ENCODE measurements around the gene AGK.

The AGK gene

DNA sequence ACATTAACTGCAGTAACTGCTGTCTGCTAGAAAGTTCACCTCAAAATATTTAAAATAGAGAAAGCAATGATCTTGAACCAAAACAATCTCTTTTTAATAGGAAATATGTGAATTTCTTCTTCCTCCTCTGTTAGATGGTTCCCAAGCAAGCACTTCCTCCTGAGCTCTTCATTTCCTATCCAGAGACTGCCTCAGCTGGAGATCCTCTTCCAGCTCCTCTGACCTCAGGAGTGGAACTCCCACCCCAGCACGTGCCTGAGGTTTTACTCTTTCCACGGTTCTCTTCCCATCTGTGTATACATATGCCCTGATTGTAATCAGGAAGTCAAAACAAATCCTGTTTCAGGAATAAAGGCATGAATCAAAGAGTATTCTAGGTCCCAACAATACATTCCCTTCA is 145.1 kb downstream of the AGK start:
- Histone ChIP-seq H3K9me3 (ENCODE audit: control insufficient read depth, insufficient read depth, low read length) (no peaks in the 10 kb centered on the region), H3K27ac (ENCODE audit: low read depth, low read length) (no peak overlapping the region)

DNA sequence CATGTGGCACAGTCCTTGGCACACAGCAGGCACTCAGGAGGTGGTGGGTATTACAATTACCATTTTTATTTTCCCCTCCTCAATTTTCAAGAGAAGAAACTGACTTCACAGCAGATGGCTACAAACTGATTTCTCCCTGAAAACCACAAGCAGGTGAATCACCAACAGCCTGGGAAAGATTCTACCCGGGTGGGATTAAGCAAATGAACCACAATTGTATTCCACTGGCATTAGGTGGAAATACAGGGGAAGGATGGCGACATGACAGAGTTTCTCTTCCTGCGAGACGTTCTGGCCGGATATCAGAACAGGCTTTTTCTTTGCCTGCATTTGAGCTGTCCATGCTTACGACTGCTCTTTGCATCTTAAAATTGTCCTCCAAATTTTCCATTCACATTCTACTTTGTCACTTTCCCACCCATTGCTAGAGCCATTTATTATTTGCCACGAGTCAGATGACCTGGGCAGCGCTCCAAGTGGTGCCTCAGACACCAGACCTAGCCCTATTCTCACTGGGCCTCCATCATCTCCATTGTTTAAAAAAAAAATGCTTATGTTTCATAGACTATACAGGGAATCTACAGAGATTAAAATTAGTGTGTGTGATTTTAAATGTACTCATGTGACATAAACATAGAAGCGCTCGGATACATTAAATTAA is 146.1 kb downstream of the AGK start:
- Histone ChIP-seq H3K27ac (ENCODE audit: low read depth, low read length) (no peak overlapping the region), H3K9me3 (ENCODE audit: control insufficient read depth, insufficient read depth, low read length) (no peaks in the 10 kb centered on the region), H3K9ac (ENCODE audit: low read depth, low read length) (no peak overlapping the region), H3K36me3 (ENCODE audit: control insufficient read depth, insufficient read depth, low read length) (no peaks in the 10 kb centered on the region), H3K4me1 (ENCODE audit: control insufficient read depth, insufficient read depth, low read length) (peaks cover 28% of the 10 kb centered on the region), H3K4me3 (ENCODE audit: low read depth, low read length) (no peak overlapping the region), H3K27me3 (ENCODE audit: control insufficient read depth, insufficient read depth, low read length) (peaks cover 2% of the 10 kb centered on the region)

More for the DNA sequence above, 145.1 kb downstream of the AGK start:
- no peak overlapping the region for H3K4me3 ChIP-seq (ENCODE audit: low read depth, low read length)
- H3K27me3 ChIP-seq (ENCODE audit: control insufficient read depth, insufficient read depth, low read length) = no peaks in the 10 kb centered on the region
- H3K4me1 ChIP-seq (ENCODE audit: control insufficient read depth, insufficient read depth, low read length) = peaks cover 34% of the 10 kb centered on the region
- no peaks in the 10 kb centered on the region for H3K36me3 ChIP-seq (ENCODE audit: control insufficient read depth, insufficient read depth, low read length)
- no peak overlapping the region for H3K9ac ChIP-seq (ENCODE audit: low read depth, low read length)

DNA sequence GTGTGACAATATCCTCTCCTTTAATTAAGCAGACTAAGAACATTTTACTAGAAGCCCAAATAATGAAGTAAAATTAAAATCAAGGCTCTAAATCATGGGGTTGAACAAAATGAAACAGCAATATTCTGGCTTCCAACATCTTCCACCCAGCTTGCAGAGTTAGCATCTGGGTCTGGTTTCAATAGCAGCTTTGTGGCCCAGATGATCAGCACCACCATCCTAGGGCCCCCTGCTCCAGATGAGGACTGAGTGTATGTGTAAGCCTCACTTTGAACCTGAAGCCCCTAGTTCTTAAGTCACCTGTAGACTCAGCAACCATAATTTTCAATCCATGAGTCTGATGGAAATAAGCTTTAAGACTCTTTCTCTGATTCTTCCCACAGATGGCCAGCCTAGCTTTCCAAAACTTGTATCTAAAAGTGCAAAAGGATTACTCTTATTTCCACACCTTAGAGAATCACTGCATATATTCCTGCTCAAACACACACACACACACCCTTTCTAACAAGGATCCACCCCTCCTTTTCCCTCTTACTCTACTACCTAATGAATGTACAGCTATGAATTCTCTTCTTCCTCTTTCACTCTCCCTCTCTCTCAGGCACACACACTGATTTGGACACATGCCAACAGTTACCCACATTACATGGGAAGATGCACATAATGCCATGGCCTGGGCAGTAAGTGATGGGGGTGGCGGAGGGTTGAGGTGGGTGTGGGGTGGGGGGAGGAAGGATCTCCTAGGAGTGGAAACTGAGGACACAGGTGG is 147.2 kb downstream of the AGK start:
- no peak overlapping the region for H3K4me3 ChIP-seq (ENCODE audit: low read depth, low read length)
- H3K27me3 ChIP-seq (ENCODE audit: control insufficient read depth, insufficient read depth, low read length) = peaks cover 13% of the 10 kb centered on the region
- peaks cover 28% of the 10 kb centered on the region for H3K4me1 ChIP-seq (ENCODE audit: control insufficient read depth, insufficient read depth, low read length)
- H3K9ac ChIP-seq (ENCODE audit: low read depth, low read length) = no peak overlapping the region
- no peaks in the 10 kb centered on the region for H3K36me3 ChIP-seq (ENCODE audit: control insufficient read depth, insufficient read depth, low read length)
- H3K27ac ChIP-seq (ENCODE audit: low read depth, low read length) = no peak overlapping the region
- H3K9me3 ChIP-seq (ENCODE audit: control insufficient read depth, insufficient read depth, low read length) = no peaks in the 10 kb centered on the region

DNA sequence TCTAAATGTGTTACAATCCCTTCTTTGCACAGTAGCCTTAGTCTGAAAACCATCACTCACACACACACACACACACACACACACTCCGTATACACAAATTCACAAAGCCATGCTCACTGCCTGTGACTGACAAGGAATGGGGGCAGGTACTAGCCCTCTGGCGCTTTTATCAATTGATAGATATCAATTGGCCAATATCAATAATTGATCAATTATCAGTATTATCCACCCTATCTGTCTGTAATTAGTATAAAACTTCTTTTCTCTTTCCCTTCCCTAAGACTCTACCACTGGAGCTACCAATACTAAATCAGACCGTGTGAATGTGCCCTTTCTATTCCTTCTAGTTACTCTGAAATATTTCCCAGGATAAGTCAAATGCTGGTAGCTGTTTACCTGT is 148.7 kb downstream of the AGK start:
- H3K36me3 ChIP-seq (ENCODE audit: control insufficient read depth, insufficient read depth, low read length) = no peaks in the 10 kb centered on the region
- no peaks in the 10 kb centered on the region for H3K9me3 ChIP-seq (ENCODE audit: control insufficient read depth, insufficient read depth, low read length)
- H3K9ac ChIP-seq (ENCODE audit: low read depth, low read length) = no peak overlapping the region
- H3K27me3 ChIP-seq (ENCODE audit: control insufficient read depth, insufficient read depth, low read length) = peaks cover 16% of the 10 kb centered on the region
- no peak overlapping the region for H3K27ac ChIP-seq (ENCODE audit: low read depth, low read length)
- no peak overlapping the region for H3K4me3 ChIP-seq (ENCODE audit: low read depth, low read length)
- peaks cover 35% of the 10 kb centered on the region for H3K4me1 ChIP-seq (ENCODE audit: control insufficient read depth, insufficient read depth, low read length)

DNA sequence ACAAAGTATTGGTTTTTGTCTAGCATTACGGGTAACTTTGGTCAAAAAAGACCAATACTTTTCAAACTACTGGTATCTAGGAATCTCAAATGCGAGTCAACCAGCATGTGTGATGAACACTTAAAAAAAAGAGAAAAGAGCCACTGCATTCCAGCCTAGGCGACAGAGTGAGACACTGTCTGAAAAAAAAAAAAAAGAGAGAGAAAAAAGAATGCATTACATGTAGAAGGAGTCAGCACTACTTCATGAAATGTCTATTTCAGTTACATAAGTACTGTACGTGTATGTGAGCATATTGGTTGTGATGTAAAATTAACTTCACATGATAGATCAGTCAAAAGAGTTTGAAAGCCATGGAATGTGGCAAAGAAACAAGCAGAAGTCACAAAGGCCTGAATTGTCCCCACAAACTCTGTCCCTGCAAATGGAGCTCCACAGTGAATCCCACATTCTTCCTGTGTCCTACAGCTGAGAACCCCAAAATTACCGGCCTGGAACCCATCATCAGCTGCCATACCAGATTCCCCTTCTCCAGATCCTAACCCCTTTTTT is 149.2 kb downstream of the AGK start:
- Histone ChIP-seq H3K36me3 (ENCODE audit: control insufficient read depth, insufficient read depth, low read length) (no peaks in the 10 kb centered on the region), H3K27me3 (ENCODE audit: control insufficient read depth, insufficient read depth, low read length) (peaks cover 16% of the 10 kb centered on the region), H3K27ac (ENCODE audit: low read depth, low read length) (no peak overlapping the region), H3K4me1 (ENCODE audit: control insufficient read depth, insufficient read depth, low read length) (peaks cover 33% of the 10 kb centered on the region), H3K9me3 (ENCODE audit: control insufficient read depth, insufficient read depth, low read length) (no peaks in the 10 kb centered on the region), H3K9ac (ENCODE audit: low read depth, low read length) (no peak overlapping the region), H3K4me3 (ENCODE audit: low read depth, low read length) (peak overlapping the region; percentile 74)

DNA sequence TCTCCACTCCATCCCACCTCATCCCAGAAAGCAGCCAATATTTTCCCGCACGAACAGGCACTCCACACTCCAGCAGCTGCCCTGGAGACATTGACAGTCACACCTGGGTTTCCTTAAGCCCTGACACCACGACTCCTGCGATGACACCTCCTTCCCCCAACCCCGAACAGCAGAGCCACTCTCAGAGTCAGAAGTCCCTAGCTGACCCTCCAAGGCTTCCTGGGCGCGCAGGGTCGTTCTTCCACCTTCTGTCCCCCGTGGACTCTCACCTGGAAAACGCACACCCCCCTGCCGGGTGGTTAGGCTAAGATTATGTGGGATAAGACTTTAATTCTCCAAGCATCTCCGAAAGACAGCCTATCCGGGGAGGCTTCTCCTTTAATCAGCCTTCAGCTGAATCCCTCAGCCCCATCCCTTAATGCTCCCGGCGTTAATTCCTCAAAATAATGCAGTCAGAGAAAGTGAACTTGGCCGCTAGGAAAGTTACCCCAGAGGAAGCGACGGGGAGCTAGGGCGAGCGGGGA is 149.7 kb downstream of the AGK start:
- H3K4me1 ChIP-seq (ENCODE audit: control insufficient read depth, insufficient read depth, low read length) = peaks cover 31% of the 10 kb centered on the region
- H3K9me3 ChIP-seq (ENCODE audit: control insufficient read depth, insufficient read depth, low read length) = no peaks in the 10 kb centered on the region
- H3K36me3 ChIP-seq (ENCODE audit: control insufficient read depth, insufficient read depth, low read length) = no peaks in the 10 kb centered on the region
- H3K4me3 ChIP-seq (ENCODE audit: low read depth, low read length) = peak overlapping the region; percentile 74
- no peak overlapping the region for H3K9ac ChIP-seq (ENCODE audit: low read depth, low read length)
- peaks cover 16% of the 10 kb centered on the region for H3K27me3 ChIP-seq (ENCODE audit: control insufficient read depth, insufficient read depth, low read length)
- H3K27ac ChIP-seq (ENCODE audit: low read depth, low read length) = no peak overlapping the region

DNA sequence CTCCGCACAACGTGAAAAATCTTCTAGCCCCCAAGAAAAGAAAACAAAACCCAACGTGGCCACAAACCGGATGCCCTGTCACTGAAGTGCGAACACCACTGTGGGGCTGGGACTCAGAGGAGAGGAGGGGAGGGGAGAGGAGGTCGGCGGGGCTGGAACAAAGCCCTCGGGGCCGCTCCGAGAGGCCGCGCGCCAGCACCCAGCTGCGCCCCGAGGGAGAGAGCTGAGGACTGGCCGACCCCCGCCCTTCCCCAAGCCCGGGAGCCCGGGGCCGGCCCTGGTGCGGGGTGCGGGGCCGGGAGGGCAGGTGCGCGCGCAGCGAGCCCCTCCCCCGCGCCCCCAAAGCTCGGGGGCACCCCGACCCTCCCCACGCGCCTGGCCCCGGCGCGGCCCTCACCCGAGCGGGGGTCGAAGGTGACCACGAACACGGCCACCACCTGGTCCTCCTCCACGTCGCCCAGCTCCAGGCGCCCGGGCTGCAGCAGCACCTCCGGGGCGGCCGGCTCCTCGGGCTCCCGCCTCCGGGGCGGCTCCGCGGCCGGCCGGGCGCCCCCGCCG is 150.4 kb downstream of the AGK start:
- no peaks in the 10 kb centered on the region for H3K9me3 ChIP-seq (ENCODE audit: control insufficient read depth, insufficient read depth, low read length)
- H3K4me3 ChIP-seq (ENCODE audit: low read depth, low read length) = peak overlapping the region; percentile 81
- peaks cover 31% of the 10 kb centered on the region for H3K4me1 ChIP-seq (ENCODE audit: control insufficient read depth, insufficient read depth, low read length)
- H3K27me3 ChIP-seq (ENCODE audit: control insufficient read depth, insufficient read depth, low read length) = peaks cover 16% of the 10 kb centered on the region
- H3K36me3 ChIP-seq (ENCODE audit: control insufficient read depth, insufficient read depth, low read length) = no peaks in the 10 kb centered on the region
- peak overlapping the region; percentile 51 for H3K27ac ChIP-seq (ENCODE audit: low read depth, low read length)
- no peak overlapping the region for H3K9ac ChIP-seq (ENCODE audit: low read depth, low read length)

DNA sequence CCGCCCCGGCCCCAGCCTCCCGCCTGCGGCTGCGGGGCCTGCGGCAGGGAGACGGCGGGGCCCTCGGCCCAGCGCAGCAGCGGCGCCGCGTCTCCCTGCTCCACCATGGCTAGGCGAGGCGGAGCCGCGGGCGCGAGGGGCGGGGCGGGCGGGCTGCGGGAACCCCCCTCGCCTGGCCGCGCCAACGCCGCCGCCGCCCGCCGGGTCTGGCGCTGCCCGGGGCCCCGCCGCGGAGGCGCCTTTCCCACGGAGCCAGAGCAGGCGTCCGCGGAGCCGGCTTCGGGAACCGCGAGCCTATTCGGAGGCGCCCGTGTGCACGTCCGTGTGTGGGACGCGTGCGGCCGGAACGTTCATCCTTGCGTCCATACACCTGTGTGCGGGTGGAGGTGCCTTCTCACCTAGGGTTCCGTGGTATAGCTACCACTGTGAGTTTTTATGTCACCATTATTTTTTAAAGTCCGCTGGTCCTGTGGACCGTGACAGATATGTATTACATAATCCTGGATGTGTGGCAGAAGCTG is 150.9 kb downstream of the AGK start, which contains the start of gene DENND11:
TSS of gene DENND11 (minus strand) at position 120 of the 521 bp plus-strand sequence. CDS start at position 107, 13 bp downstream.
- H3K36me3 ChIP-seq (ENCODE audit: control insufficient read depth, insufficient read depth, low read length) = no peaks in the 10 kb centered on the region
- peaks cover 26% of the 10 kb centered on the region for H3K4me1 ChIP-seq (ENCODE audit: control insufficient read depth, insufficient read depth, low read length)
- H3K4me3 ChIP-seq (ENCODE audit: low read depth, low read length) = peak within 1 kb of the TSS; percentile 81

DNA sequence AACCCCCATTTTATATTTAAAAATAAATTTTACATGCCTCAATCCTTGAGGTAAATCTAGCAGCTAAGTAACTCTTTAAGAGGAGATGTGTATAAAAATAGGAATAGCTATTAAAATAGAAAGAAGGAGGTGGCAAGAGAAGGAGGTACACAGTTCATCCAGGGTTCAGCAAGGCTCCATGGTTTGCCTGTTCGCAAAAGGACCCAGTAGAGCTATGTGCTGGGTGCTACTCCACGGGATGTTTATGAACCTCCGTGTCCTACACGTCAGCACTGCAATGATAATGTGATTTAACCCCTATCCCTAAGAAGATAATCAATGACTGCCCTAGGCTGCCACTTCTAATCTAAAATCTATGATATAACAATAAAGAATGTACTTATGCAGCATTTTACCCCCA is 151.7 kb downstream of the AGK start:
- peaks cover 18% of the 10 kb centered on the region for H3K4me1 ChIP-seq (ENCODE audit: control insufficient read depth, insufficient read depth, low read length)

More for the DNA sequence above, 150.9 kb downstream of the AGK start, which contains the start of gene DENND11:
- H3K9me3 ChIP-seq (ENCODE audit: control insufficient read depth, insufficient read depth, low read length) = no peaks in the 10 kb centered on the region
- peak within 1 kb of the TSS; percentile 51 for H3K27ac ChIP-seq (ENCODE audit: low read depth, low read length)
- peaks cover 16% of the 10 kb centered on the region for H3K27me3 ChIP-seq (ENCODE audit: control insufficient read depth, insufficient read depth, low read length)
- peak within 1 kb of the TSS; percentile 48 for H3K9ac ChIP-seq (ENCODE audit: low read depth, low read length)

DNA sequence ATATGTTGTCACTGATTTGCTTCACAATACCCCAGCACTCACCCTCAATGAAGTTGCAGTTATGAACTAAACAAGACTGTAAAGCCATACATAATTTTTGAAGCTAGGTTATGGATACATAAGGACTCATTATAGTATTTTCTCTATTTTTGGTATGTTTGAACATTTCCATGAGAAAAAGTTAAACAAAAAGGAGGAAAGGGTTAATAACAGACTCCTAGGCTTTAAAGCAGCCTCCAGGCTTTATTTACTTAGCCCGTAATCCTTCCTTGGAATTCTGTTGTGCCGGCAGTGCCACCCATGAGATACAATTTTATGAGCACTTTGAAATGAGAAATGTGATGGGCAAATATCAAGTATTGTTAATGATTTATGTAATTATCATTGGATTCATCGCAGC is 152.9 kb downstream of the AGK start:
- Histone ChIP-seq H3K9ac (ENCODE audit: low read depth, low read length) (no peak overlapping the region), H3K27ac (ENCODE audit: low read depth, low read length) (no peak overlapping the region), H3K27me3 (ENCODE audit: control insufficient read depth, insufficient read depth, low read length) (peaks cover 16% of the 10 kb centered on the region), H3K4me3 (ENCODE audit: low read depth, low read length) (no peak overlapping the region), H3K9me3 (ENCODE audit: control insufficient read depth, insufficient read depth, low read length) (no peaks in the 10 kb centered on the region), H3K36me3 (ENCODE audit: control insufficient read depth, insufficient read depth, low read length) (no peaks in the 10 kb centered on the region), H3K4me1 (ENCODE audit: control insufficient read depth, insufficient read depth, low read length) (peaks cover 12% of the 10 kb centered on the region)

More for the DNA sequence above, 151.7 kb downstream of the AGK start:
- H3K9ac ChIP-seq (ENCODE audit: low read depth, low read length) = no peak overlapping the region
- H3K27ac ChIP-seq (ENCODE audit: low read depth, low read length) = no peak overlapping the region
- no peaks in the 10 kb centered on the region for H3K9me3 ChIP-seq (ENCODE audit: control insufficient read depth, insufficient read depth, low read length)
- no peaks in the 10 kb centered on the region for H3K36me3 ChIP-seq (ENCODE audit: control insufficient read depth, insufficient read depth, low read length)
- peak overlapping the region; percentile 81; the same call in 1 of the 2 replicates for H3K4me3 ChIP-seq (ENCODE audit: low read depth, low read length)
- H3K27me3 ChIP-seq (ENCODE audit: control insufficient read depth, insufficient read depth, low read length) = peaks cover 16% of the 10 kb centered on the region

Data from HUES48 (cell line).